HG02870 (cell line): ENCODE data around the gene GSTM2.
"Not testable (repeated sequence)": the region's sequence is repeated elsewhere in the genome, so short reads cannot be mapped to it uniquely, and the experiment has no call there.

Source experiments
- ATAC-seq: cut with Tn5 transposase; IDR thresholded peaks from one replicate; pipeline ENCODE4 v1.9.1; 2021; ENCODE audit warnings: mild to moderate bottlenecking, moderate library complexity; ENCODE audit not compliant: unreplicated experiment

The GSTM2 gene

DNA sequence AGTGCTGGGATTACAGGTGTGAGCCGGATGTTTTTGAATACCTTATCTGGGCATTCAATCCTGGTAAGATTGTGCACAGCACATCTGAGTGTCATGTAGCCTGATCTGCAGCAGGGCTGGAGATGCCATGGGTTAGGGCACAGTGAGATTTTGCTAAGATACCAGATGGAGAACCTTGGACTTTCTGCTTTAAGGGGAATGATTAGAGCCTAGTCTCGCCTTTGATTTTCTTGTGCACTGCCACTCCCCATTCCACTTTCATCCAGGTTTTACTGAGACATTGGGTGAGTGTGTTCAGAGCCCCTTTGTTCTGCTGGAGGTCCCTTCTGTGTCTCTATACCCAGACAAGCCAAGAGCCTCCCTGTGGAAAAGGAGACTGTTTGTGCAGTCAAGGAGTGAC, 6.0 kb downstream of the GSTM2 start:
- not testable (repeated sequence) for ATAC-seq

DNA sequence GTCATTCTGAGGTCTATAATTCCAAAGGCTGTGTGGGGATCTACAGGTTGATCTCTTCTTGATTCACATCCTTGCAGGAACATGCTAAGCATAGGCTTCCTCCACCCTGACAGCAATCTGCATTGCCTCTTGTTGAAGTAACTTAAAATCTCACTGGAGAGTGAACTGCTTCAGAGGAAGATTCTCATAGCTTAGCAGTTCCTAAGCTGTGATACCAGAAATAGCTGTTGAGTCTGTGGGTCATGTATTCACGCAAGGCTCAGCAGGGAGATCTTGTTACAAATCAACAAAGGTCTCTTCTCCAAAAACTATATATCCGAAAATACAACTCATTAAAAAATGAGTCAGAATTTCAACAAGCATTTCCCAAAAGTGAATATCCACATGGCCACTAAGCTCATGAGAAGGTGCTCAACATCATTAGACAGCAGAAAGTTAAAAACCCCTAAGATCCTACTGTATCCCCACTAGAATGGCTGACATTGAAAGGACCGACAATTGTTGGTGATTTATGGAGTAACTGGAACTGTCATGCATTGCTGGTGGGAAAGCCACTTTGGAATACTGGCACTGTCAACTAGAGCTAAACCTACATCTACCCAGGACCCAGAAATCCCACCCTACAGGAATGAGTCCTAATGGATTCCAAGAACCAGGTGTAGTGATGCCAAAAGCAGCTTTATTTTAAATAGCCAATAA, 9.0 kb downstream of the GSTM2 start:
- ATAC-seq, result not testable (repeated sequence)

DNA sequence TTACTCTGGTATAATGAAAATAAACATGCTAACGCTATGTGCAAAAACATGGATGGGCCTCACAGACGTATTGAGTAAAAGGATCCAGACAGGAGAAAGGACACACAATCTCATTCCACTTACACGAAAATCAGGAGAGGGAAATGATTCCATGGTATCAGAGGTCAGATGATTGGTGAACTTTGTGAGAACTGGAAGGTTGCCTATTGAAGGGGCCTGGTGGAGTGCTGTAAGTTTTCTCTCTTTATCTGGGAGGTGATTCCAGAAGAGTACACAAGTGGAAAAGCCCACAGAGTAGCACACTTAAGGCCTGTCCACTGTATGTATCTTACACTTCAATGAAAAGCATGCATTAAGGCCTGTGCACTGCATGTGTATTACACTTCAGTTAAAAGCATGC, 9.6 kb downstream of the GSTM2 start:
- no peak for ATAC-seq

DNA sequence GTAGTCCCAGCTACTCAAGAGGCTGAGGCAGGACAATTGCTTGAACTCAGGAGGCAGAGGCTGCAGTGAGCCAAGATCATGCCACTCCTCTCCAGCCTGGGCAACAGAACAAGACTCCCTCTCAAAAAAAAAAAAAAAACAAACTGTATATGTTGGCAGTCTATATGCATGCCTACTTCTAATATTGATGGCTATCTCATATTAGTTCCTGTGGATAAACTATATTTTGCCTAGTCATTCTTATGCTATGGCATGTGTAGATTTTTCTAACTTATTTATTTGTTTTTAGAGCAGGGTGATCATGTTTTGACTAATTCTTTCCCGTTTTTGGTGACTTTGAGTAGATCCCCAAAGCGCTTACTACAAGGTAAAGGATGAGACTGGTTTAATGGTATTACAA, 10.8 kb downstream of the GSTM2 start:
- not testable (repeated sequence) for ATAC-seq

DNA sequence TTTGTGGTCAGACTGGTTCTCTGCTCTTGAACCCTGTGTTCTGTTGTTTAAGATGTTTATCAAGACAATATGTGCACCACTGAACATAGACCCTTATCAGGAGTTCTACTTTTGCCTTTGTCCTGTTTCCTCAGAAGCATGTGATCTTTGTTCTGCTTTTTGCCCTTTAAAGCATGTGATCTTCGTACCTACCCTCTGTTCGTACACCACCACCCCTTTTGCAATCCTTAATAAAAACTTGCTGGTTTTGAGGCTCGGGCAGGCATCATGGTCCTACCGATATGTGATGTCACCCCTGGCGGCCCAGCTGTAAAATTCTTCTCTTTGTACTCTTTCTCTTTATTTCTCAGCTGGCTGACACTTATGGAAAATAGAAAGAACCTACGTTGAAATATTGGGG, 16.9 kb downstream of the GSTM2 start:
- ATAC-seq, result not testable (repeated sequence)

DNA sequence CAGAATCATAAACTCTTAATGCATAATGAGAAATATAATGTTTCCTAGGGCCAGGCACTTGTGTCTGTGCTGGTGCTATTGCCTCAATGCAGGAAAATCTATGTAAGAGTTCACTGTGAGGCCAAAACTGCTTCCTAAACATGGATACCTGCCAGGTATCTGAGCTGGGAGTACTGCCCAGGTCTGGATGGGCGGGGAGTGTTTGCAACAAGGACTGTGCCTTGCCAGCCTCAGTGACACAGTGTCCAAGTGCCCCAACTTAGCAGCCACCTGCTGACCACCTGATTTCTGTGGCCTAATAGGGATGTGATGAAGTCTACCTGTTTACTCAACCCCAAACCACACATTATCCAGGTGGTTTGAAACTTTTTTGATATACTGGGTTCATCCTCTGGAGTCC, 17.5 kb downstream of the GSTM2 start:
- ATAC-seq, result not testable (repeated sequence)

DNA sequence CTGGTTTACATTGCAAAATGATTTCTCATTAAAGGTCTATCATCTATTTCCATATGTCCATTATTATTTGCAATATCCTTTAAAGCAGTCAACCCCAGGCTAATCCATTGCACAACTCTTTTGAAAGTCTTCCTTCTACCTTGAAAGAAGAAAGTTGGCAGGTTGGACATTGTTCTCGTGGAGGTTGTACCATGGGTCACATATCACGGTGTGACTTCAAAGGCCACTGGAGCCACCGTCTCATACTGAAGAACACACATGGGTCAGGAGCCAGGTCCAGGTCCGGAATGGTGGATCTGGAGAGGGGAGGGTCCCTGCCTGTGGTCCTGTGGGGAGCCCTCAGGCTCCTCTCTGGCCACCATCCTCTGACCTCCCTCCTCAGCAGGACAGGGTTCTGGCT, 18.0 kb downstream of the GSTM2 start:
- not testable (repeated sequence) for ATAC-seq

DNA sequence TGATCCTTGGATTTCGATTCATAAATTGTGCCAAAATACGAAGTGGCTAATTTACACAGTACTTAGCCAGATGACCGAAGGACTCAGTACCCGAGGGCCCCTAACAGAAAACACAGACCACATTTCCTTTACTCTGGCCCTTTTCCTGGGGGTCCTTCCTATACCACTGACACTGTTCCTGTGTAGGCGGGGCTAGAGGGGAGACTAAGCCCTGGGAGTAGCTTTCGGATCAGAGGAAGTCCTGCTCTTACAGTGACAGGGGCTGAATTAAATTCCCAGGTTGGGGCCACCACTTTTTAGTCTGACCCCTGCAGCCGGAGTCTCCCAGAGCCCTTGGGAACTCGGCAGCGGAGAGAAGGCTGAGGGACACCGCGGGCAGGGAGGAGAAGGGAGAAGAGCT, 19.3 kb downstream of the GSTM2 start:
- ATAC-seq, result not testable (repeated sequence)

DNA sequence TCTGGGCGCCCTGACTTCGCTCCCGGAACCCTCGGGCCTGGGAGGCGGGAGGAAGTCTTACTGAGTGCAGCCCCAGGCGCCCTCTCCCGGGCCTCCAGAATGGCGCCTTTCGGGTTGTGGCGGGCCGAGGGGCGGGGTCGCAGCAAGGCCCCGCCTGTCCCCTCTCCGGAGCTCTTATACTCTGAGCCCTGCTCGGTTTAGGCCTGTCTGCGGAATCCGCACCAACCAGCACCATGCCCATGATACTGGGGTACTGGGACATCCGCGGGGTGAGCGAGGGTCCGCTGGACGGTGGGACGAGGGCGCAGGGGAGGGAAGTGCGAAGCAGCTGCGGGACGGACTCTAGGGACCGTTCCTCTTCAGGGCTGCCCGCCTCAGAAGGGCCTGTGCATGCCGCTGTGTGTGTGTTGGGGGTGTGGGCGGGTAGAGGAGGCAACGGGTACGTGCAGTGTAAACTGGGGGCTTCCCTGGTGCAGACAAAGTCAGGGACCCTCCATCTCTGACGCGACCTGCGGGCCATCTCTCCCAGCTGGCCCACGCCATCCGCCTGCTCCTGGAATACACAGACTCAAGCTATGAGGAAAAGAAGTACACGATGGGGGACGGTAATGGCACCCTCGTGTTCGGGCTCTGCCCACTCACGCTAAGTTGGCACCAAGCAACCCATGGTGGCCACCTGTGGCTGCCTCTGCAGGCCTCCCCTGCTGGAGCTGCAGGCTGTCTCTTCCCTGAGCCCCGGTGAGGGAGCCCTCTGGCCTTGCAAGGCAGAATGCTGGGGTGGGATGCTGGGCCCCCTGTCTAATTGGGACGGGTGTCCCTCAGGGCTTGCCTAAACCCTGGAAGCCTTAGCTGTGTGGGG, 20.0 kb downstream of the GSTM2 start, which contains the start of gene GSTM1:
Gene GSTM1, plus strand, starts transcription at position 177 of the 859 bp plus-strand sequence. Its CDS starts 57 bp downstream, at position 234.
- ATAC-seq, result no peak

DNA sequence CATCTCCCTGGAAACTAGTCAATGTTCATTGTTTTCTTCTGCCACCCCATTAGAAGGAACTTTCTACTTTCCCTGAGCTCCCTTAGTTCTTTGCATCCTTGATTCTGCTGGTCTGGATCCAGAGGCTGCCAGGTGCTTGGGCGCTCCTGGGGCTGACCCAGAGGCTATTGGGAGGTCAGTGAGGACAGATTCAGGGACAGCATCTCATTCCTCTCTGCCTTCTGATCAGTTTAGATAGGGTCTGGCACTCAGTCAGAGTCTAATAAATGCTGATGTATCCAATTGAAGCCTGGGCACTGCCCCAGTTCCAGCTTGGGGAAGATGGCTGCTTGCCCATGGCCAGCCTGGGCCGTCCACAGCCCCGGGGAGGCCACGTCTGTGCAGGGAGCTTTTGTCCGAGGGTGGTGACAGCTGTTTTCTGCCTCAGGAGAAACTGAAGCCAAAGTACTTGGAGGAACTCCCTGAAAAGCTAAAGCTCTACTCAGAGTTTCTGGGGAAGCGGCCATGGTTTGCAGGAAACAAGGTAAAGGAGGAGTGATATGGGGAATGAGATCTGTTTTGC, 22.1 kb downstream of the GSTM2 start:
- no peak for ATAC-seq

DNA sequence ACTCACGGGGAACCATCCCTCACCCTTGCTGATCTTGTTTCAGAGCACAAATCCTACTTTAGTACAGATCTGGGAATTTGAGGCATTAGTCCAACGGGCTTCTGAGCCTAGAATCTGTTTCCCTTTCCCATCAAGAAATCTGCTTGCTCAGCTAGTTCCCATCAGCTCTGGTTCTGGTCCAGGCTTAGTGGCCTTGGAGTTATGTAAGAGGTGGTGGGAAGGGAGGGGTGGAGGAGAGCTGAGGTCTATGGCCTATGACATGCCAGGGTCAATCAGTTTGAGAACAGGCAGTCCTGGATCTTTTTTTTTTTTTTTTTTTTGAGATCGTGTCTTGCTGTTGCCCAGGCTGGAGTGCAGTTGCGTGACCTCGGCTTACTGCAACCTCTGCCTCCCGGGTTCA, 23.9 kb downstream of the GSTM2 start:
- no peak for ATAC-seq

DNA sequence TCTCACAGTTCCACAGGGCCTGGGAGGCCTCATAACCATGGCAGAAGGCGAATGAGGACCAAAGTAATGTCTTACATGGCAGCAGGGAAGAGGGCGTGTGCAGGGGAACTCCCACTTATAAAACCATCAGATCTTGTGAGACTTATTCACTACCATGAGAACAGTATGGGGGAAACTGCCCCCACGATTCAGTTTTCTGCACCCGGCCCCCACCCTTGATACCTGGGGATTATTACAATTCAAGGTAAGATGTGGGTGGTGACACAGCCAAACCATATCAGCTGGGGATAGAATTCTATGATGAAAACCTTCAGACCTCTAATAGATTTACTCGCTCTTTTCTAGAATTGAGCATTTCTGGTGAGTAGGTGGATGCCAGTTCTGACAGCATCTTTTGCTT, 26.5 kb downstream of the GSTM2 start:
- ATAC-seq, result not testable (repeated sequence)

DNA sequence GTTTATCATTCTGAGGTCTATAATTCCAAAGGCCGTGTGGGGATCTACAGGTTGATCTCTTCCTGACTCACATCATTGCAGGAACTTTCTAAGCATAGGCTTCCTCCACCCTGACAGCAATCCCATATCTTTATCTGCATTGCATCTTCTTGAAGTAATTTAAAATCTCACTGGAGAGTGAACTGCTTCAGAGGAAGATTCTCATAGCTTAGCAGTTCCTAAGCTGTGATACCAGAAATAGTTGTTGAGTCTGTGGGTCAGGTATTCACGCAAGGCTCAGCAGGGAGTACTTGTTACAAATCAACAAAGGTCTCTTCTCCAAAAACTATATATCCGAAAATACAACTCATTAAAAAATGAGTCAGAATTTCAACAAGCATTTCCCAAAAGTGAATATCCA, 27.3 kb downstream of the GSTM2 start:
- not testable (repeated sequence) for ATAC-seq

DNA sequence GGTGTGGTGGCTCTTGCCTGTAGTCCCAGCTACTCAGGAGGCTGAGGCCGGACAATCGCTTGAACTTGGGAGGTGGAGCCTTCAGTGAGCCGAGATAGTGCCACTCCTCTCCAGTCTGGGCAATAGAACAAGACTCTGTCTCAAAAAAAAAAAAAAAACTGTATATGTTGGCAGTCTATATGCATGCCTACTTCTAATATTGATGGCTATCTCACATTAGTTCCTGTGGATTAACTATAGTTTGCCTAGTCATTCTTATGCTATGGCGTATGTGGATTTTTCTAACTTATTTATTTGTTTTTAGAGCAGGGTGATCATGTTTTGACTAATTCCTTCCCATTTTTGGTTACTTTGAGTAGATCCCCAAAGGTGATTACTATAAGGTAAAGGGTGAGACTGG, 29.2 kb downstream of the GSTM2 start:
- ATAC-seq, result no peak

DNA sequence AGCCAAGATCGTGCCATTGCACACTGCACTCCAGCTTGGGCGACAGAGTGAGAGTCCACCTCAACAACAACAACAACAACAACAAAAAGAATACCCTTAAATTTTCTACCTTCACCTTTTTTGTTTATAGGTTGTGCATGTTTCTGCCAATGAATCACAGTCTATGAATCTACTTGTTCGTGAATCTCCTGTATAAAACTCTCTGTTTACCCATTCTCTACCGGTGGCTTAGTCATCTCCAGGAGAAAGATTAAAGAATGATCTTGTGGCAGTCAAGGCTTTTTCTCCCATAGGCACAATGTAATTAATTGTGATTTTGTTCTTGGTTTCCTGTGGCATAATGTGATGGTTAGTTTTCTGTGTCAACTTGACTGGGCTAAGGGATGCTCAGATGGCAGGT, 30.0 kb downstream of the GSTM2 start:
- ATAC-seq, result not testable (repeated sequence)

DNA sequence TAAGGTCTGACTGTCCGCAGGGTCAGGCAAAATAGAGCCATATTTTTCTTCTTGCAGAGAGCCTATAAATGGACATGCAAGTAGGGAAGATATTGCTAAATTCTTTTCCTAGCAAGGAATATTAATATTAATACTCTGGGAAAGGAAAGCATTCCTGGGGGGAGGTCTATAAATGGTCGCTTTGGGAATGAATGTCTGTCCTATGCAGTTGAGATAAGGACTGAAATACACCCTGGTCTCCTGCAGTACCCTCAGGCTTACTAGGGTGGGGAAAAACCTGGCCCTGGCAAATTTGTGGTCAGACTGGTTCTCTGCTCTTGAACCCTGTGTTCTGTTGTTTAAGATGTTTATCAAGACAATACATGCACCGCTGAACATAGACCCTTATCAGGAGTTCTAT, 35.1 kb downstream of the GSTM2 start:
- ATAC-seq, result not testable (repeated sequence)

DNA sequence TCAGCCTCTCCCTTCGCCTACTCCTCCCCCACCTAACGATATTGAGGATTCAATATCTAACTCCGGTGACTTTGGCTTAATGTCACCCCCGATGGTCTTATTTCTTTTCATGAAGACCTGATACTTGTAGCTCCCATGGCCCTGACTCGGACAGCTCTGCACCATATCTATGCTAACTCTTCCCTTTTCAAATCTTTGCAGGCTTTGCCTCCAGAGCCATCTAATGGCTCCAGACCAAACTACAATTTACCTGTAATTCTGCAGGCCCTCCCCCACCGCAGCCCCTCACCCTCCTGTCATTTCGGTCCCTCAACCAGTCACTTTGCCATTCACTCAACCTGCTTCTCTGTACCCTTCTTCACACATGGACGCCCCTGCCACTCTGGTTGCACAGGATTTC, 36.3 kb downstream of the GSTM2 start:
- no peak for ATAC-seq

DNA sequence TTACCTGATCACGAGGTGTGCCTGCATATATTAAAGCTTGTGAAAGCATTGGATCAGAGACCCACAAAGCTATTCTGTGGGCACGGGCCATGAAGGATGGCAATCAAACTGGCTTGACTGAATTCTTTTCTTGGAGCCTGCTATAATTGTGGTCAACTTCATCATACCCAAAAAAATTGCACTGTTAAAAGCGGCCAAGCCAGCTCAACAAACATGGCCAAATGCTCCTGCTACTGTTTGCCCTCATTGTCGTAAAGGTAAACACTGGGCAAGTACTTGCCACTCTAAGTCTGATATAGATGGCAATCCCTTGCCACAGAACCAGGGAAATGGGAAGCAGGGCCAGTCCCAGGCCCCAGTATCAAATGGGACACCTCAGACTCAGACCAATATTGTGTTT, 37.6 kb downstream of the GSTM2 start:
- no peak for ATAC-seq

DNA sequence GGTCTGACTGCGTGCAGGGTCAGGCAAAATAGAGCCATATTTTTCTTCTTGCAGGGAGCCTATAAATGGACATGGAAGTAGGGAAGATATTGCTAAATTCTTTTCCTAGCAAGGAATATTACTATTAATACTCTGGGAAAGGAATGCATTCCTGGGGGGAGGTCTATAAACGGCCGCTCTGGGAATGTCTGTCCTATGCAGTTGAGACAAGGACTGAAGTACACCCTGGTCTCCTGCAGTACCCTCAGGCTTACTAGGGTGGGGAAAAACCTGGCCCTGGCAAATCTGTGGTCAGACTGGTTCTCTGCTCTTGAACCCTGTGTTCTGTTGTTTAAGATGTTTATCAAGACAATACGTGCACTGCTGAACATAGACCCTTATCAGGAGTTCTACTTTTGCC, 41.1 kb downstream of the GSTM2 start:
- ATAC-seq, result not testable (repeated sequence)

DNA sequence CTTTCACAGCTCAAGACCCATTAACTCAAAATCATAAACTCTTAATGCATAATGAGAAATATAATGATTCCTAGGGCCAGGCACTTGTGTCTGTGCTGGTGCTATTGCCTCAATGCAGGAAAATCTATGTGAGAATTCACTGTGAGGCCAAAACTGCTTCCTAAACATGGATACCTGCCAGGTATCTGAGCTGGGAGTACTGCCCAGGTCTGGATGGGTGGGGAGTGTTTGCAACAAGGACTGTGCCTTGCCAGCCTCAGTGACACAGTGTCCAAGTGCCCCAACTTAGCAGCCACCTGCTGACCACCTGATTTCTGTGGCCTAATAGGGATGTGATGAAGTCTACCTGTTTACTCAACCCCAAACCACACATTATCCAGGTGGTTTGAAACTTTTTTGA, 42.0 kb downstream of the GSTM2 start:
- ATAC-seq, result not testable (repeated sequence)

DNA sequence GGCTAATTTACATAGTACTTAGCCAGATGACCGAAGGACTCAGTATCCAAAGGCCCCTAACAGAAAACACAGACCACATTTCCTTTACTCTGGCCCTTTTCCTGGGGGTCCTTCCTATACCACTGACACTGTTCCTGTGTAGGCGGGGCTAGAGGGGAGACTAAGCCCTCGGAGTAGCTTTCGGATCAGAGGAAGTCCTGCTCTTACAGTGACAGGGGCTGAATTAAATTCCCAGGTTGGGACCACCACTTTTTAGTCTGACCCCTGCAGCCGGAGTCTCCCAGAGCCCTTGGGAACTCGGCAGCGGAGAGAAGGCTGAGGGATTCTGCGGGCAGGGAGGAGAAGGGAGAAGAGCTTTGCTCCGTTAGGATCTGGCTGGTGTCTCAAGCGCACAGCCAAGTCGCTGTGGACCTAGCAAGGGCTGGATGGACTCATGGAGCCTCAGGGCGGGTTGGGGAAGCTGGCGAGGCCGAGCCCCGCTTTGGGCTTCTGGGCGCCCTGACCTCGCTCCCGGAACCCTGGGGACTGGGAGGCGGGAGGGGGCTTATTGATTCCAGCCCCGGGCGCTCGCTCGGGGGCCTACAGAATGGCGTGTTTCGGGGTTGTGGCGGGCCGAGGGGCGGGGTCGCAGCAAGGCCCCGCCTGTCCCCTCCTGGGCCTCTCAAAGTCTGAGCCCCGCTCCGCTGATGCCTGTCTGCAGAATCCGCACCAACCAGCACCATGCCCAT, 43.9 kb downstream of the GSTM2 start, which contains the start of gene GSTM5:
Gene GSTM5, plus strand, starts transcription at position 659 of the 728 bp plus-strand sequence. Its CDS starts 62 bp downstream, at position 721.
- not testable (repeated sequence) for ATAC-seq
